Duodenal mucosa (tissue), 2 donors: Measurements from ENCODE around the gene RCAN3.
A peak's percentile ranks its signal among the peaks of the same experiment; 100 is the strongest.
"Not testable (repeated sequence)": the region's sequence is repeated elsewhere in the genome, so short reads cannot be mapped to it uniquely, and the experiment has no call there.

Experiments used
- H3K27ac ChIP-seq: one replicate; pipeline ENCODE4 v1.7.0; 2013; ENCODE audit warnings: low read depth, low read length
- H3K27me3 ChIP-seq, 2 donors: one replicate each; pipeline ENCODE4 v1.7.0; 2013; ENCODE audit warnings: low read length in 2 of 2, control low read depth in 1 of 2; ENCODE audit not compliant: insufficient read depth in 2 of 2, control insufficient read depth in 1 of 2
- H3K36me3 ChIP-seq, 2 donors: one replicate each; pipeline ENCODE4 v1.7.0; 2013; ENCODE audit warnings: low read length in 2 of 2, control low read depth in 1 of 2; ENCODE audit not compliant: insufficient read depth in 2 of 2, control insufficient read depth in 1 of 2
- H3K4me1 ChIP-seq, 2 donors: one replicate each; pipeline ENCODE4 v1.7.0; 2013; ENCODE audit warnings: low read length in 2 of 2, control low read depth in 1 of 2; ENCODE audit not compliant: insufficient read depth in 2 of 2, control insufficient read depth in 1 of 2
- H3K4me3 ChIP-seq, 2 donors: one replicate each; pipeline ENCODE4 v1.7.0; 2013; ENCODE audit warnings: low read length in 2 of 2, low read depth in 1 of 2
- H3K9ac ChIP-seq, 2 donors: one replicate each; pipeline ENCODE4 v1.7.0; 2013; ENCODE audit warnings: low read length in 2 of 2, low read depth in 1 of 2
- H3K9me3 ChIP-seq, 2 donors: one replicate each; pipeline ENCODE4 v1.7.0; 2013; ENCODE audit warnings: low read length in 2 of 2, control low read depth in 1 of 2; ENCODE audit not compliant: control insufficient read depth in 1 of 2

Gene RCAN3

GRCh38 chr1:24545662-24546061, 43.0 kb downstream of the RCAN3 start:
- no peaks in the 10 kb centered on the region for H3K36me3 ChIP-seq
- H3K4me1 ChIP-seq, result peaks cover 9 to 16% of the 10 kb centered on the region in 2 donors
- H3K9ac ChIP-seq, result no peak overlapping the region
- no peaks in the 10 kb centered on the region for H3K27me3 ChIP-seq
- no peak overlapping the region for H3K4me3 ChIP-seq
- H3K9me3 ChIP-seq, result no peaks in the 10 kb centered on the region
- no peak overlapping the region for H3K27ac ChIP-seq

GRCh38 chr1:24547195-24547594, 44.6 kb downstream of the RCAN3 start:
- no peaks in the 10 kb centered on the region for H3K9me3 ChIP-seq
- H3K9ac ChIP-seq, result no peak overlapping the region
- no peaks in the 10 kb centered on the region for H3K27me3 ChIP-seq
- no peaks in the 10 kb centered on the region for H3K36me3 ChIP-seq
- H3K4me3 ChIP-seq, result no peak overlapping the region
- H3K27ac ChIP-seq, result no peak overlapping the region
- H3K4me1 ChIP-seq, result peaks cover 11 to 14% of the 10 kb centered on the region in 2 donors

- no peak overlapping the region for H3K9ac ChIP-seq
- H3K27me3 ChIP-seq, result no peaks in the 10 kb centered on the region
- H3K36me3 ChIP-seq, result no peaks in the 10 kb centered on the region
- no peak overlapping the region for H3K4me3 ChIP-seq
- H3K27ac ChIP-seq, result no peak overlapping the region
- no peaks in the 10 kb centered on the region for H3K9me3 ChIP-seq
- peaks cover 15 to 17% of the 10 kb centered on the region in 2 donors for H3K4me1 ChIP-seq
Observed at GRCh38 chr1:24548070-24548469, 45.4 kb downstream of the RCAN3 start.

GRCh38 chr1:24549210-24549609, 46.6 kb downstream of the RCAN3 start:
- not testable (repeated sequence) for H3K27ac ChIP-seq, H3K9ac ChIP-seq, H3K36me3 ChIP-seq, H3K9me3 ChIP-seq, H3K4me3 ChIP-seq, H3K27me3 ChIP-seq
- H3K4me1 ChIP-seq, result peaks cover 15 to 17% of the 10 kb centered on the region in 2 donors

GRCh38 chr1:24551290-24551959, 48.8 kb downstream of the RCAN3 start:
- Histone ChIP-seq H3K4me3 (peak overlapping the region in 1 of 2 donors; percentile 37), H3K9me3 (no peaks in the 10 kb centered on the region), H3K9ac (peak overlapping the region in 1 of 2 donors; percentile 26), H3K27me3 (no peaks in the 10 kb centered on the region), H3K4me1 (peaks cover 9 to 19% of the 10 kb centered on the region in 2 donors), H3K36me3 (no peaks in the 10 kb centered on the region), H3K27ac (no peak overlapping the region)

- no peak overlapping the region for H3K27ac ChIP-seq
Observed at GRCh38 chr1:24551960-24552571, 49.4 kb downstream of the RCAN3 start.

GRCh38 chr1:24553931-24554330, 51.3 kb downstream of the RCAN3 start:
- Histone ChIP-seq H3K36me3 (no peaks in the 10 kb centered on the region), H3K9me3 (no peaks in the 10 kb centered on the region), H3K9ac (no peak overlapping the region), H3K4me3 (no peak overlapping the region), H3K27ac (no peak overlapping the region), H3K4me1 (peaks cover 22 to 40% of the 10 kb centered on the region in 2 donors), H3K27me3 (peaks cover 0 to 3% of the 10 kb centered on the region in 2 donors)

More at GRCh38 chr1:24551960-24552571, 49.4 kb downstream of the RCAN3 start:
- Histone ChIP-seq H3K36me3 (no peaks in the 10 kb centered on the region), H3K4me1 (peaks cover 9 to 25% of the 10 kb centered on the region in 2 donors), H3K27me3 (peaks cover 0 to 2% of the 10 kb centered on the region in 2 donors), H3K9ac (peak overlapping the region in 1 of 2 donors; percentile 26), H3K4me3 (peak overlapping the region in 1 of 2 donors; percentile 37), H3K9me3 (no peaks in the 10 kb centered on the region)

- Histone ChIP-seq H3K9ac (no peak overlapping the region), H3K27ac (no peak overlapping the region), H3K4me3 (no peak overlapping the region), H3K9me3 (no peaks in the 10 kb centered on the region), H3K36me3 (no peaks in the 10 kb centered on the region), H3K27me3 (peaks cover 0 to 3% of the 10 kb centered on the region in 2 donors), H3K4me1 (peaks cover 22 to 40% of the 10 kb centered on the region in 2 donors)
Observed at GRCh38 chr1:24554714-24555113, 52.1 kb downstream of the RCAN3 start.

GRCh38 chr1:24555591-24556413, 53.2 kb downstream of the RCAN3 start, which contains the start of gene NCMAP:
NCMAP (plus strand) TSS chr1:24556087; CDS start chr1:24595431, 39,344 bp downstream.
- Histone ChIP-seq H3K9me3 (no peaks in the 10 kb centered on the region), H3K36me3 (no peaks in the 10 kb centered on the region), H3K4me3 (peak within 1 kb of the TSS; percentile 69), H3K9ac (peak within 1 kb of the TSS; percentile 54 to 72), H3K27ac (no peak within 1 kb of the TSS), H3K4me1 (peaks cover 22 to 40% of the 10 kb centered on the region in 2 donors), H3K27me3 (peaks cover 0 to 3% of the 10 kb centered on the region in 2 donors)

- Histone ChIP-seq H3K27me3 (peaks cover 0 to 3% of the 10 kb centered on the region in 2 donors), H3K9me3 (no peaks in the 10 kb centered on the region), H3K4me1 (peaks cover 22 to 37% of the 10 kb centered on the region in 2 donors), H3K4me3 (peak overlapping the region; percentile 56 to 69), H3K36me3 (no peaks in the 10 kb centered on the region), H3K27ac (no peak overlapping the region), H3K9ac (peak overlapping the region; percentile 28 to 63)
Observed at GRCh38 chr1:24556414-24556795, 53.8 kb downstream of the RCAN3 start.
